ENCODE data around the gene INTS2. TPM values are rescaled to one million over a fixed set of nuclear protein-coding genes. Genes with fewer than 3 reads are reported as not detected.

INTS2 gene
- total and polyA plus RNA-seq, 12 donors: 1.3 to 14.1 (median 8.7) TPM

GRCh38 chr17:61875285-61875684, 52.5 kb downstream of the INTS2 start:
- Histone ChIP-seq H3K4me1 (replicated peaks in 1 of 2) (no peaks in the 10 kb centered on the region), H3K36me3 (replicated peaks in 1 of 2) (peaks cover 0 to 24% of the 10 kb centered on the region in 2 donors), H3K4me3 (no peak overlapping the region), H3K27ac (no peak overlapping the region), H3K9me3 (replicated peaks in 1 of 3) (no peaks in the 10 kb centered on the region), H3K27me3 (no peaks in the 10 kb centered on the region)
- TF ChIP-seq, protein P1, sequence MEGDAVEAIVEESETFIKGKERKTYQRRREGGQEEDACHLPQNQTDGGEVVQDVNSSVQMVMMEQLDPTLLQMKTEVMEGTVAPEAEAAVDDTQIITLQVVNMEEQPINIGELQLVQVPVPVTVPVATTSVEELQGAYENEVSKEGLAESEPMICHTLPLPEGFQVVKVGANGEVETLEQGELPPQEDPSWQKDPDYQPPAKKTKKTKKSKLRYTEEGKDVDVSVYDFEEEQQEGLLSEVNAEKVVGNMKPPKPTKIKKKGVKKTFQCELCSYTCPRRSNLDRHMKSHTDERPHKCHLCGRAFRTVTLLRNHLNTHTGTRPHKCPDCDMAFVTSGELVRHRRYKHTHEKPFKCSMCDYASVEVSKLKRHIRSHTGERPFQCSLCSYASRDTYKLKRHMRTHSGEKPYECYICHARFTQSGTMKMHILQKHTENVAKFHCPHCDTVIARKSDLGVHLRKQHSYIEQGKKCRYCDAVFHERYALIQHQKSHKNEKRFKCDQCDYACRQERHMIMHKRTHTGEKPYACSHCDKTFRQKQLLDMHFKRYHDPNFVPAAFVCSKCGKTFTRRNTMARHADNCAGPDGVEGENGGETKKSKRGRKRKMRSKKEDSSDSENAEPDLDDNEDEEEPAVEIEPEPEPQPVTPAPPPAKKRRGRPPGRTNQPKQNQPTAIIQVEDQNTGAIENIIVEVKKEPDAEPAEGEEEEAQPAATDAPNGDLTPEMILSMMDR (IDR thresholded peaks at IDR 0.05): no peak
- no peak for TF ChIP-seq POLR2A (IDR thresholded peaks at IDR 0.05)
- no peak for DNase-seq
- intact Hi-C loops (cut with DNase I): no loop called here
- WGBS, 4 donors: 81 to 87% (median 84%) methylated on average over 1 of the region's 1 CpG

DNA sequence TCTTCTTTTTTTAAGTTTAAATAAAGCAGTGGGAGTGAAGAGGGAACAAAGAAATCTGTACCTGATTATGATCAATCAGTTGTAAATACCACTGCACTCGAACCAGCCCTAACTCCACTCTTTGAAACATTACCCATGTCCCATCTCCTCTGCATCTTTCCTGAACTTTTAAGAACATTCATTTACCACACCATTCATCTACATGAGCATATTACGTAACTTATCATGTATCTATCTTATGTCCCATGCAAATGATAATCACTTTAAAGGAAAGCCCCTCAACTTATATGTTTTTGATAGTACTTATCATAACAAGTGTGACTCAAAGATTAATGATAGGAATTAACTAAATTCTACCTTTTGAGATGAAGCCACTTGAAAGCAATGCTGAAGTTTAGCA, 53.7 kb downstream of the INTS2 start:
- H3K27ac ChIP-seq: no peak overlapping the region

DNA sequence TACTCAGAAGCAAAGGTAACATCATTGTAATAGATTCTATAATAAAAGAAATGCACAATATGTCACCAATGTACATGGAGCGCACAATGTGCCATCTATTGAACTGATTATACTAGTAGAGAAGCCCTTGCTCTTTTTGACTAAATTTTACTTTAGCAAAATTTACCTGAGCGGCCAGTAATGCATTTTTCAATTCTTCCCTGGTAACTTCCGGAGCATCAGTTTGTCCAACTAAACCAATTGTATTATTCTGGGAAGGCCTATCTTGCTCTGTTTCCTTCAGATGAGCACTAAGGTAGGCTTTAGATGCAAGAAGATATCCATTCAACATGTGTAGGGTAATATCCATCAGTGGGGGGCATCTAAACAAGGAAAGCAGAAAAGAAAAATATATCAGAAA, 55.7 kb downstream of the INTS2 start:
- intact Hi-C loops (cut with DNase I): no loop called here
- Histone ChIP-seq H3K27ac (no peak overlapping the region), H3K4me1 (replicated peaks in 1 of 2) (no peaks in the 10 kb centered on the region), H3K4me3 (no peak overlapping the region), H3K27me3 (no peaks in the 10 kb centered on the region), H3K36me3 (replicated peaks in 1 of 2) (peaks cover 0 to 40% of the 10 kb centered on the region in 2 donors), H3K9me3 (replicated peaks in 1 of 3) (no peaks in the 10 kb centered on the region)
- TF ChIP-seq POLR2A (IDR thresholded peaks at IDR 0.05): no peak
- TF ChIP-seq, protein P1 (IDR thresholded peaks at IDR 0.05): no peak
- WGBS, 4 donors: 88 to 98% (median 95%) methylated on average over 3 of the region's 3 CpGs
- DNase-seq: no peak

More for the DNA sequence above, 53.7 kb downstream of the INTS2 start:
- WGBS, 4 donors: 88 to 98% (median 95%) methylated on average over 2 of the region's 2 CpGs
- H3K36me3 ChIP-seq (replicated peaks in 1 of 2): peaks cover 0 to 33% of the 10 kb centered on the region in 2 donors
- H3K9me3 ChIP-seq (replicated peaks in 1 of 3): no peaks in the 10 kb centered on the region
- H3K4me1 ChIP-seq (replicated peaks in 1 of 2): no peaks in the 10 kb centered on the region
- intact Hi-C loops (cut with DNase I): no loop called here
- DNase-seq: no peak
- TF ChIP-seq, protein P1 (IDR thresholded peaks at IDR 0.05): no peak
- no peak for TF ChIP-seq POLR2A (IDR thresholded peaks at IDR 0.05)
- H3K4me3 ChIP-seq: no peak overlapping the region
- H3K27me3 ChIP-seq: no peaks in the 10 kb centered on the region

GRCh38 chr17:61869138-61869537, 58.6 kb downstream of the INTS2 start:
- TF ChIP-seq, protein P1 (IDR thresholded peaks at IDR 0.05): no peak
- TF ChIP-seq POLR2A (IDR thresholded peaks at IDR 0.05): no peak
- H3K27ac ChIP-seq: no peak overlapping the region
- no peaks in the 10 kb centered on the region for H3K27me3 ChIP-seq
- intact Hi-C loops (cut with DNase I): no loop called here
- DNase-seq: no peak
- peaks cover 0 to 38% of the 10 kb centered on the region in 2 donors for H3K36me3 ChIP-seq (replicated peaks in 1 of 2)
- peaks cover 0 to 4% of the 10 kb centered on the region in 2 donors for H3K4me1 ChIP-seq (replicated peaks in 1 of 2)
- no peaks in the 10 kb centered on the region for H3K9me3 ChIP-seq (replicated peaks in 1 of 3)
- H3K4me3 ChIP-seq: no peak overlapping the region
- 84 to 92% (median 90%) methylated on average over 3 of the region's 3 CpGs for whole genome bisulfite sequencing, 4 donors

Data from adrenal gland (tissue), 12 donors.